GM21390 (cell line): ENCODE measurements around the gene DPH1.

Experiments
- ATAC-seq: cut with Tn5 transposase; IDR thresholded peaks from one replicate; pipeline ENCODE4 v1.9.1; 2021; ENCODE audit not compliant: unreplicated experiment

Gene DPH1

DNA sequence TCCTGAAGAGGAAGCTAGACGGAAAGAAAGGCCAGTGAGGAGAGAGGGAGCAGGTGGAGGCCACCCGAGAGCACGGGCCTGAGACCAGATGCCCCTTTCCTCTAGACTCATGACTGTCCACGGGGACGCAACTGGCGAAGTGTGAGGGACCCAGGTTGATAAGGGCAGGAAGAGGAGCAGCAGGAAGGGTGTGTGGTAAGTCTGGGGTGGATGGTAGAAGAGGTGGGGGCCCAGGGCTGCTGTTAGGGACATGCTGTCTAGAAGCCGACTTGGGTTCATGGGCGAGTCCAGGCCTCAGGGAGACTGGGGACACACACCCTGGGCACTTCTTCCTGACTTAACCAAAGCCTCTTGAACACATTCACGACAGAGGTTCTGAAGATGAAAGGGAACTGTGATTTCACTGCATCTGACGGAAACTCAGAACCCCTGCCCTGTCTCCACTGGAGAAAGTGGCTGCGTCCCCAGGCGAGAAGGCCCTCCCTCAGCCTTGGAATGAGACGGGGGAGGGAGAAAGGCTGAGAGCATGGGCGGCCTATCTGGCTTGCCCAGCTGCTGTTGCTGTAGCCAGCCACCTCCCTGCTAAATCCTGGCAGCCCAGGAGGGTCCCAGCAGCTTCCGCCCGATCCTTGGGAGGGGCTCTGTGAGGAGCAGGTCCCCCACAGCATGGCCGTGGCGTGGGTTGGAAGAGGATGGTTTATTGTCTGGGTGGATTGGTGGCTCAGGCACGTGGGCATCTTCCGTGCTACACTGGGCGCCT is 30.9 kb downstream of the DPH1 start:
- ATAC-seq, result no peak

GRCh38 chr17:2061441-2061958 is 31.5 kb downstream of the DPH1 start:
- ATAC-seq, result no peak

GRCh38 chr17:2062571-2063183 is 32.7 kb downstream of the DPH1 start:
- ATAC-seq, result no peak

DNA sequence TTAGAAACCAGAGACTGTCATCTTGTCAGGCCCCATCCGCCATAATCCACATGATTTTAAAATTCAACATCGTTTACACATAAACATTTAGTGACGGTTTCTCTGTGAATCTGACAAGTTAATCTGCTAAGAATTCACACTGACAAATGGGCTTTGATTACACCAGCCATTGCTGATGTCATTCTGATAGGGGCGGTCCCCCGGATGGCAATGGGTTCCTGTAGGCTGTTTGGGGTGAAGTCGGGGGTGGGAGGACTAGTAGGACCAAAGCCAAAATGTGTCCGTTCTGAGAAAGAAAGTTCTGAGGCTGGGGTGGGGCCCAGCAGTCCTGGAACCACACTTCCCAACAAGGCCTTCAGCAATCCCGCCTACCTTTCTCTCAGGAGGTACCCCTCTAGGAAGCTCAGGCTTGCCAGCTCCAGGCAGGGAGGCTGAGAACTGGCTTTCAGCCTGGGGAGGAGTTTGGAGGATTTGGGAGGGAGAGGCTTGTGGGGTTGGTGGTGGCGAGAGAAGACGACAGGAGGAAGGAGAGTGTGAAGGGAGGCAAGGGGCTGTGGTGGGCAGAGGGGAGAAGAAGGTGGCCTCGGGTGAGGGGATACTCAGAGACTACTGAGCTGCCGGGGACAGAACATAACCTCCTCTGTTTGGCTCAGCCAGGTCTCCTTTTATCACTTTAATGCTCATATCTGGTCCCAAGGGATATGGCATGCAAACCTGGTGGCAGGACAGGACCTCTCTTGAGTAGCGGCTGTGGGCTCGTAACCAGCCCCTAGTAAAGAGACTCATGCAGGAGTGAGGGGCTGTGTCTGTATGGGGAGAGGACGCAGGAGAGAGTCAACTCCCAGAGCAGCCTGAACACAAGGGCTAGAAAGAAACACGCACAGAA is 33.6 kb downstream of the DPH1 start:
- no peak for ATAC-seq

- no peak for ATAC-seq
Observed at GRCh38 chr17:2064147-2064489, 34.2 kb downstream of the DPH1 start.

DNA sequence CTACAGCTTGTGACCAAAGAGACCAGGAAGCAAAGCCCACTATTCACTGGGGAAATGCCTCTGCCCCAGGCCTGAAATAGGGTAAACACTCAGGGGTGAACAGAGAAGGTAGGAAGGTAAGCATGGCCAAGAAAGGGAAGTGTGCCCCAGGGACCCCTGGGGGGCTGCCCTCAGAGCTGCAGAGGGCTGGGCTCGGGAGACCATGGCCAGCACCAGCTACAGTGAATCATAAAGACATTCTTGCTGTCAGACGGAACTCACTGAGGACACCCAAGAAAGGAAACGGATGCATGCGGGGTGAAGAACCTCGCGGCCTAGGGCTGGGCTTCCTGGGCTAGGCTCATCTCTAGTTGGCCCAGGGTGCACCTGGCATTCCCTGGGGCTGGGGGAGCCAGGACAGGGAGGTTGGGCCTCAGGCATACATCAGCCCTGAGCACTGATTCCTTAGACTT is 34.6 kb downstream of the DPH1 start:
- ATAC-seq, result no peak

DNA sequence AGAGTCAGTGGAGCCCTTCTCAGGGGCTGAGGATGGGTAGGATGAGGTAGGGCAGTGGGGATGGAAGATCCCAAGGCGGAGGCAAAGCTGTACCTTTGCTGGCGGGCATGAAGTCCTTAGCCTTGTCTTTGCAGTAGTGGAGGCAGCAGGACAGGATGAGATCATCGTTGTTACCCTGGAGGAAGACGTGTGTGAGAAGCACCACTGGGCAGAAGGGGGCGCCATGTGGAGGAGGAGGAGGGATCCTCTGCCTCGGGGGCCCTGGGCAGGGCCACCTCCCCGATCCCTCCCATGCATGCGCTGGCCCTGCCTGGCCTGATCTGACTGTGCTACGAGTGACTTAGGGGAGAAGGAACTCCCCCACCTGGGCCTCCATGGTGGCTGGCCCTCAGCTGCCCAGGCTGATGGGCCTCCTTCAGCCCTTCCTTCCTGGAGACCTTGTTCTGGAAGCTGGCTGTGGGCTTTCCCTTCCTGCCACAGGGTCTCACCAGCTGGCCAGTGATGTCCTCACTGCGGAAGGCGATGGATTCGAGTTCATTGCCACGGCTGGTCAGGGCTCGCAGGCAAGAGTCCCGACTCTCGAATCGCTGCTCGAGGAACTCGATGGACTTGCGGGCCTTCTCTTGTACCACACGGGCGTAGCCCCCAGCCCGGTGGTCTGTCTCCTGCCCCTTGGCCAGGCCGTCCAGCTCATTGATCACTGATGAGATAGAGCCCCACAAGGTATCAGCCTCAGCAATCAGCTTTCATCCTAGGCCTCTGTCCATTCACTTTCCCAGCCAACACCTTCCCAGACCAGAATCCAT is 35.2 kb downstream of the DPH1 start:
- no peak for ATAC-seq

GRCh38 chr17:2065949-2066400 is 36.0 kb downstream of the DPH1 start:
- no peak for ATAC-seq

DNA sequence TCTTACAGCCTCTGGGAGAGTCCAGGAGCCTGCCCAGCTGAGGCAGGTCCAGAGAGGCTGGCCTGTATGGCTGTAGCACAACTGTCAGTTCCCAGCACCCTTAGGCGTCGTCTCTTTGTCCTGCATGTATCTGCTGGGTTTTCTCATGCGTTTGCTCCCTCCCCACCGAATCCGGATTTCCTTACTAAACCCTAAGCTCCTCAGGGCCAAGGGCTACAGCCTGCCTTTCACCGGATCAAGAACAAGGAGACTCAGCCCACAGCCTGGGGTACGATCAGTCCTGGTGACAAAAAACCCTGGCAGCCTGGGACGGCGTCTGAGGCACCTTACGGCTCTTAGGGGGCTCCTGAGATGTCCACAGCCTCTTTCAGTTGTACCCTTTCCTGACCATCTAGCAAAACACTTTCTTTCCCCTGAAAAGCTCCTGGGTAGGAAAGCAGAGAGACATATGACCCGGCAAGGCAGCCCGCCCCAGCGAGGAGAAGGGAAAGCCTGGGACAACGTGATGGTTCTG is 37.2 kb downstream of the DPH1 start:
- ATAC-seq, result no peak

DNA sequence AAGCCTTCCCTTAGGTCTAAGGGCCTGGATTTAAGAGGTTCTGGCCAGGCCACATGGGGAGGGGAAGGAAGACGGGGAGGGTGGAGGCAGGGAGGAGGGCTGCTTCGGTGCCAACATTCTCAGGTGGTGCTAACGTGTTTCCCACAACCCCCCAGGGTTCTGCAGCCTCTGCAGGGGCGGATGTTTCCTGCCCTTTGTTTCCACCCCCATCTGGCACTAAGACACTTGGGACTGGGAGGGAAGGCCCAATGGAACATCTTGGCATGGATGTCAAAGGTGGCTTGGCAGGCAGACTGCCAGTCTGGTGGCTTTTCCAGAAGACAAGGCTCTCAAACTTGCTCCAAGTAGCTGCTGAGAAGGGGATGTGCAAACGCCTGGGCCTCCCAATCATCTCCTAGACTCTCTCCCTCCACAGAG is 37.7 kb downstream of the DPH1 start:
- ATAC-seq, result no peak

- ATAC-seq, result no peak
Observed at GRCh38 chr17:2068031-2068518, 38.1 kb downstream of the DPH1 start.

DNA sequence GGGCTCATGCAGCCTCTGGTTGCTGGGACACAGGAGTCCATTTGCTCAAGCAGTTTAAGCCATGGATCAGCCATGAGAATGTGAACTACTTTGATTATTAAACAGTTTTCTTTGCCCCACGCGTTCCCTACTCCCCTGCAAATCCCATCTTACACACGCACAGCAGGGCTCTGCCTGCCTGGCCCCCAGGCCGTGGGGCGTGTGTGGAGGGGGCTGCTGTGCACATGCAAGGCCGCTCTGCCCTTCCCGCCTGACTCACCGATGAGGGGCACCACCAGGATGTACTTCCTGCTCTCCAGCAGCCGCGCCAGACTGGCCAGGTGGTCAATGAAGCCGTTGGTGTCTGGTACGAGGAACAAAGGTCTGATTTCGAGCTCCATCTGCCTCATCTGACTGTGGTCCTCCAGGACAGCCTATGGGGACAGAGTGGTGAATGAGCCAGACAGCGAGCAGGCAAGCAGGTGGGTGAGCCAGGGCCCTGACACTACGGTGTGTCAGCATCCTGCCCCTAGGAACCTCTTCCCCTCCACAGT is 38.6 kb downstream of the DPH1 start:
- no peak for ATAC-seq

DNA sequence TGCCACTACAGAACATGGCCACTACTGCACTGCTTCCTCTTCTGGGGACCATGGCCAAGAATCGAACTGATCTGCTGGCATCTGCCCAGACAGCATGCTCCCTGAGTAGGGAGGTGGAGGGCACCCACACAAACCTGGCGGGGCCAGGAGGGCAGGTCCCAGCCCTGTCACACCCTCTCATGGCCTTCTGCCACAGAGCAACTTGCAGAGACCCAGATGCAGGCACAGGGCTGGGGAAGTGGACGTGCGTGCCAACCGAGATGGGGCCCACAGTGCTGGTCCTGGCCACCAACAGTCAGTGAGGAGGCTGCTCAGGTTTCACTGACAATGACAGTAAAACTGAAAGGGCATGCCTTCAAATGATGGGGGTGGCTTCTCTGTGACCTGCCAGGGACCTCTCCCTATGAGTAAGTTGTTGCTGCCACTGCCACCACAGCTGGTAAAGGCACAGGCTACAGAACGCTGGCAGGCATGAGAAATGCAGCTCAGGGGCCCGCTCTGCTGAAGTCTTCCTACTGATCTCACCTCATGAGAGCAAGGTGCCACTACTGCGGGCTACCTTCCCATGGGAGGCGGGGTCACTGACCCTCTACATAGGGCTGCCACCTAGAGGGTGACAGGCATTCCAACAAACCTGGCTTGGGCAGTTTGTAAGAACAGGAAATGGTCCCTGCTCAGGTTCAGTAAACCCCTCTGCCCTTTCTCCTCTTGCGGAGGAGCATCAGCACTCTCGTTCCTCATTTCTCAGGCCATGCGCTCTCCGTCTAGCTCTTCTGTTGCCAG is 40.5 kb downstream of the DPH1 start:
- peak; percentile 70 for ATAC-seq

- ATAC-seq, result no peak
Observed at GRCh38 chr17:2071024-2071385, 41.1 kb downstream of the DPH1 start.

DNA sequence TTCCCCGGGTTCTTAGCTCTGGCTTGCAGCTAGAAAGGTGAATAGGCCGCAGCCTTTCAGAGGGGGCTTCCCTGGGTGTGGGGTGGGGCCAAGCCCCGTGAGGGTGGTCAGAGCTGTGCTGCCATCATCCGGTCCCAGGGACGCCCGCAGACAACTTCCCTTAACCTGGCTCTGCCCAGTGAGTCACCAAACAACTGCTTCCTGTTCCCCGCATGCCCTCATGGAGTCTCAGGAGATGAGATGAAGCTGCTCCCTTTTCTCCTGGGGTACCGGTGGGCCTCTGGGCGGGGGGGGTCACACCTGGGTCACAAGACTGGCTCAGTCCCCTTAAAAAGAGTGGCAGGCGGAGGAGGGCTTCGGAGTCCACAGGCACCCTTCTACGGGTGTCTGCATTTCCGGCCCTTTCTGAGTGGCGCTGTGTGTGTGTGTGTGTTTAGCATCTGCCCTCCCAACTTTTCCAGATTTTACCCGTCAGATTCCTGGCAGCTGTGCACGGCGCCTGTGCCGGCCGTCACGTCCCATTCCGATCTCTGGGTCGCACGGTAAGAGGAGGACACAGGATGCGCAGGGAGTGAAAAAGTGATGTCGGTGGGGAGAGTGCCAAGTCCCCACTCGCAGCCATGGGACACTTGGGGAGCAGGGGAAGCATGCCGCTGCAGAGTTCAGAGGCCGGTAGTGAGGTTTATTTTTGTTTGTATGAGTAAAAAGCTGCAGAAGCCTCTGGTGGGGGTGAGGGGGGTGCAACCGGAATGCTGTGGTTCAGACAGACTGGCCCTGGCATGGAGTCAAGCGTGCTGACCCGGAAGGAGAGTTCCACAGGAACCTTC is 41.7 kb downstream of the DPH1 start:
- no peak for ATAC-seq

GRCh38 chr17:2074919-2075318 is 45.0 kb downstream of the DPH1 start:
- ATAC-seq, result no peak

- no peak for ATAC-seq
Observed at GRCh38 chr17:2075336-2076086, 45.6 kb downstream of the DPH1 start.
